Hypothalamus (tissue), 51 donors: ENCODE data around the gene TMEM17.
A peak's percentile ranks its signal among the peaks of the same experiment; 100 is the strongest.

ENCODE experiments used
- DNase-seq, 51 donors: peaks; one replicate each; lab custom pipeline; 2025; lab: John Stamatoyannopoulos, UW

TMEM17 gene

DNA sequence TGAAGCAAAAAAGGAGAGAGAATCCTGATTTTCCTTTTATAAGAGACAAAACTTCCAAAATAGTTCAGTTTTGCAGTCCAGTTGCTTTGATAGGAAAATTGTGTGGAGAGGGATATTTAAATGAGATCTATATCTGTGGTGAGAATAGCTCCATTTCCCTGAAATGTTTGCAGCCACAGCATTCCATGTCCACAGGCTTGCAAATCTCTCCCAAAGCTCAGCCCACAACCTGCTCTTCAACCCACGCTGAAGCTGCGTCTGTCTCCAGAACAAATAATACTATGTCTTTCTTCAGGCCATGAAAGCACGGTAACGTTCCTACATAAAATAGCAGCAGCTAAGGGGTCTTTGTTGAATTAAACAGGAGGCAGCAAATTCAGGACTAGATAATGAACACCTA is 31.8 kb downstream of the TMEM17 start:
- peak in 1 of 51 donors; percentile 34 for DNase-seq

GRCh38 chr2:62473246-62473827 is 32.7 kb downstream of the TMEM17 start:
- no peak for DNase-seq

DNA sequence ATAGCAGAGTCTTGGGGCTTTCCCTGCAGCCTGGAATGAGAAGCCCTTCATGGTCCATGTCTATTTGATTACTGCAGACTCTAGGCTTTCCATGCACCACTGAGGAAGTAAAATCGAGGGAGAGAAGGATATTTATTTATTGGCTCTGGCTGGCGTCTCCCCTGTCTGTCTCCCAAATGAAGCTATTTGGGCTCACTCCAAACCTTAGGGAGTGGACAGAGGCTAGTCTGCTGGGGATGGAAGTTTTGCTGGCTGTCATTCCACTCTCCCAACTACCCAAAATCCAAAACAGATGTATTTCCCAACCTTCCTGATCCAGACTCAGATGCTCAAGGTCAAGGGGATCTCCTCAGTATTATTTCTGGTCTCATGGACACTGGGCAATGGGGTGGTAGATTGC is 33.7 kb downstream of the TMEM17 start:
- no peak for DNase-seq

GRCh38 chr2:62471816-62472215 is 34.2 kb downstream of the TMEM17 start:
- peak in 10 of 51 donors; percentile 3 to 53 (median 15) for DNase-seq

GRCh38 chr2:62471404-62471803 is 34.6 kb downstream of the TMEM17 start:
- no peak for DNase-seq

- no peak for DNase-seq
Observed at GRCh38 chr2:62469548-62469947, 36.4 kb downstream of the TMEM17 start.

DNA sequence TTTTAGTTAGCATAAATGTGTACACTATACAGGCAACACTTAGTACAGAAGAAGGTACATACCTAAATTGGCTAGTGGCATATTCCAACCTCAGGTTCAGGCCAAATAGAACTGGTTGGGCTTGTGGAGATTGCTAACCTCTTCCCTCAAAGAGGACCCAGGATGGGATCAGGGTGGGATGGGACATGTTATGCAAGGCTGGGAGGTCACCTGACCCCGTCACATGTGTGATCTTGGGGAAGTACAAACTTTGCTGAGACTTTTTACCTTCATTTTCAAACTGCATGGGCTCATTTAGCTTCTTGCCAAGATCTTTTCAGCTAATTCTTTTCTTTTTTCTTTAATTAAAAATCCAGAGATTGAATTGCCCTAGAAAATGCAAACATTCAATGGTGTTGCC is 36.9 kb downstream of the TMEM17 start:
- no peak for DNase-seq

DNA sequence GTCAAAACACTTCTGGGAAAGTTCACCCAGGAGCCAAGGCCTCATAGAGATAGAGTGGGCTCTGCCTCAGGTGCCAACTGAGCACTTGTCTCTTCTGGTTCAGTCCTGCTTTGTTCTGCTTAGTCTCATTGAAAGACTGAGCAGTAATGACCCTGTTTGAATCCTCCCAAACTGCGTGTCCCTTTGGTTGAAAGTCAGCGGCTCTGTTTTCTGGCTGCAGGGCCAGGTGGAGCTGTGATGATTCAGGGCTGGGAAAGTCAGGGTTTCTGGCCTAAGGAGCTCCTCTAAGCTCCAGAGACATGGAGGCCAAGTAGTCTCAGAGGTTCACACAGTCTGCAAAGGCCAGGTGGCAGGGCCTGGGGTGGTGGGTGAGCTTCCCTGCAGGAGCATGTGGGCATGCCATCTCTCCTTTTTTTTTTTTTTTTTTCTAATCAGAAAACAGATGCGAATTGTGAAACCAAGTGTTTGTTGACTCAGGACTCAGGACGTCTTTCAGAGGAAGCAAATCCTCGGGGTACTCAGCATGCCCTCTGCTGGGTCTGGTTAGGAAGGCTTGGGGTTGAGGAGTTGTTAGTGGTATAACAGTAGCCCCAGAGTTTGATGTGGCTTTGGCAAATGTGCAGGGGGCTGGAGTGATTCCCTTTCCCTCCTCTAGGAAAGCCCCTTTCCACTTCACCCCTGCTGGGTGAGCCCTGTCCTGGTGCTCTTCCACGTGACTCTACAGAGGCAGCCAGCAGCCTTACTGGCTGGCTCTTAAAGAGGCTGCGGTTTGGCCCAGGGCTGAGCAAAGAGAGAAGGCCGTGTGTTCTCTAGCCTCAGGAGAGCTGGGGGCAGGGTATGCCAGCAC is 38.3 kb downstream of the TMEM17 start:
- no peak for DNase-seq

DNA sequence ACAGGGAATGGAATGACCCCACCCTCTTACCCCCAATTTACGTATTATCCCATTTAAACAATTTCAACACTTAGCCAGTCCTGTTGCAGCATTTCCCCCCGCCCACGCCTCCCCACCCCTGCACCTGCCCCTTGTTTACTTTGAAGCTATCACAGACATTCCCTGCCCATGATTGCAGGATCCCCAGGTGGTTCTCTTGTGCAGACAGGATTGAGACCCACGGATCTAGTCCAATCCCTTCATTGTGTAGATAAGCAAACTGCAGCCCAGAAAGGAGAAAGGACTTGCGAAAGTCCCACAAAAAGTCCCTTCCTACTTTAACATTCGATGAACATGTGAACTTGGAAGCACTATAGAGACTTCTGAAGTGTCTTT is 38.9 kb downstream of the TMEM17 start:
- DNase-seq: no peak

DNA sequence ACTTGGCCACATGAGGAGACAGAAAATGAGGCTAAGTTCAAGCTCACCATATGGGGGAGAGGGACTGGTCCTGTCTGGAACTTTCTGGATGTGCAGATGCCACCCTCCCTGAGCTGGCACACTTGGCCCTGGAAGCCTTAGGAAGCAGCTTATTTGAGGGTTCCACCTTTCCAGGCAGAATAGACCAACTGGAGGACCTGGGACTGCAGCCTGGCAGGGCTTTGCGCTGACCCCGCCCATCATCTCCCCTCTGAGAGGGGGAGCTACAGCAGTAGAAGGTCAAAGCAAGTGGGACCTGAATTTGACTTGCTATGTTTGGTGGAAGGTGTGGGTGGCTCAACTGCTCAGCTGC is 39.5 kb downstream of the TMEM17 start:
- no peak for DNase-seq

GRCh38 chr2:62465741-62466502 is 40.1 kb downstream of the TMEM17 start:
- no peak for DNase-seq

DNA sequence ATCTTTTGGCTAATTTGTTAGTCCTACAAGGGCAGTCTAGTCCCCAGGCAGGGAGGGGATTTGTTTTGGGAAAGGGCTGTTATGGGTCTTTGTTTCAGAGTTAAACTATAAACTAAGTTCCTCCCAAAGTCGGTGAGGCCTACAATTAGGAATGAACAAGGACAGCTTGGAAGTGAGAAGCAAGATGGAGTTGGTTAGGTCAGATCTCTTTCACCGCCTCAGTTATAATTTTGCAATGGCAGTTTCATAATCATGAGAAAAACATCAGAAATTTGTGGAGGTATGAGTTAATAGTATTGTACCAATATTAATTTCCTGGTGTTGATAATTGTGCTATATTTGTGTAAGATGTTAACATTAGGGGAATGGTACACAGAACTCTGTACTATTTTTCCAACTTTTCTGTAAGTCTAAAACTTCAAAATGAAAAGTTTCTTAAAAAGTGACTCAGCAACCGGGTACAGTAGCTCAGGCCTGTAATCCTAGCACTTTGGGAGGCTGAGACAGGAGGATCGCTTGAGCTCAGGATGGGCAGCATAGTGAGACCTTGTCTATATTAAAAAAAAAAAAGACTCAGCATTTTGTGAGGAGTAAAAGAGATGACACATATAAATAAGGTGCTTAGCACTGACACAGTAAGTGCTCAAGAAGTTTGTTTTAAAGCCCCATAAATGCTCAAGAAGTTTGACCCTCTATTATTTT is 40.8 kb downstream of the TMEM17 start:
- DNase-seq: no peak

GRCh38 chr2:62464221-62465007 is 41.6 kb downstream of the TMEM17 start:
- no peak for DNase-seq

DNA sequence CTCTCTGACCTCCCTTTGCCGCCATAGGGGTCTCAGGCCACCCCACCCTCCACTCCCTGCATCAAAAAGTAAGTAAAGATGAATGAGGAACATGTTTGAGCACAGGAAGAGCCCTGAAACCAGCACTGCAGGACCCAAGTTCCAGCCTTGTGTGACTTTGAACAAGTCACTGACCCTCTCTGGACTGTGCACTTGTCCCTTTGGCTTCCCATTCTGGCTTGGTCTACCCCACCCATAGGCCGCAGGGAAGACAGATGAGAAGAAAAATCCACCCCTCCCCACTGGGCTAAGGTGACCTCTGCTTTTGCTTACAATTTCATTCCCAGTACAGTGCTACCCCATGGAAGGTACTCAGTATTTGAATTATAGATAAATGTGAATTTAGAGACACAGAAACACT is 43.8 kb downstream of the TMEM17 start:
- no peak for DNase-seq

GRCh38 chr2:62461707-62462106 is 44.3 kb downstream of the TMEM17 start:
- DNase-seq: peak in 20 of 51 donors; percentile 2 to 58 (median 38)

DNA sequence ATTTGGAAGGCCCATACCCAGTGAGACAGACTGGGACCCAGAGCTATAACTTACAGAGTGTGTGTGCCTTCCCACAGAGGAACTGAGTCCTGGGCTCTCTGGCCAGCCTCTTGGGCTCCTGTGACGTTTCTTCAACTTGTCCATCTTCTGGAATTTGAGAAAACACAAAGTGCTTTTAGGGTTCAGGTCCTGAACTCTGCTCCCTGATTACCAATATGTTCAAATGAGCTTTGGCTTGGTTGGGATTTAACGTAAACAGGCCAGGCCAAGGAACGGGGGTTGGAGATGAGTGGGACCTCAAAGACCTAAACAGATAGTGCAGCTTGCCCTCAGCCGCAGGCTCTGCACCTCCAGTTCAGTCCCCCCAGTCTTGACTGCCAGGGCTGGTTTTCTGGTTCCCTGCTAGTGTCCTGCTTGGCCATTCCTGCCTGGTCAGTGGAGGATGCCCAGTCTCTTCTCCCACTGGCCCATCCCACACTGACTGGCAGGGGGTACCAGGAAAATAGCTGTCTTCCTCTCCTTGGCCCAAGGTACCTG is 44.9 kb downstream of the TMEM17 start:
- DNase-seq: no peak

DNA sequence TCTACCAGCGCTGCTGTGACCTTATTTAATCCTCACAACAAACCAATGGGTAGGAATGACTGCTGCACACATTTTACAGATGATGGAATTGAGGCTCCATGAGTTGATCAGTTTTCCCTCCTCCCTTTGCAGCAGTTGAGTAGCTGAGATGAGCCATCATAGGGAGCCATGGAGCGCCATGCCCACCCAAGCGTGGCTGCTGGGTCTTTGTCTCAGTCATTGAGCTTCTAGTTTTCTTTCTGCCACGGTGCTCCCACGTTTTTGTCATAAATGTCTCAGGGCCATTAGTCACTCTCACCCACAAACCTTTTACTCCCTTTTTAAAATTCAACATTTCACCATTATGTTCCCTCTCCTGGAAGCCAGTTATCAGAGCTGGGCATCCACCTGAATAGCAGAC is 45.8 kb downstream of the TMEM17 start:
- DNase-seq: no peak

DNA sequence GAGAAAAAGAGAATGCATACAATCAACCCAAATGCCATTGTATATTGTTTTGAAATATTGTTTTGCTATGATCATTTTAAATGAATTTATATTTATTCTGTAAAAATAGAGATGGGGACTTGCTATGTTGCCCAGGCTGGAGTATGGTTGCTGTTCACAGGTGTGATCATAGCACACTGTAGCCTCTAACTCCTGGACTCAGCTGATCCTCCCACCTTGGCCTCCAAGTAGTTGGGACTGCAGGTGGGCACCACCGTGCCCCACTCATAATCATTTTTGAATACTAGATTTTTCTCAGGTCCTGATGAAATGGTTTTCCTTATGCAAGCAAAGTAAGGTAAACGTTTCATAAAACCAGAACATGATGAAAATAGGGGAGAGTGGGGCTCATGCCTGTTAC is 46.3 kb downstream of the TMEM17 start:
- DNase-seq: no peak

DNA sequence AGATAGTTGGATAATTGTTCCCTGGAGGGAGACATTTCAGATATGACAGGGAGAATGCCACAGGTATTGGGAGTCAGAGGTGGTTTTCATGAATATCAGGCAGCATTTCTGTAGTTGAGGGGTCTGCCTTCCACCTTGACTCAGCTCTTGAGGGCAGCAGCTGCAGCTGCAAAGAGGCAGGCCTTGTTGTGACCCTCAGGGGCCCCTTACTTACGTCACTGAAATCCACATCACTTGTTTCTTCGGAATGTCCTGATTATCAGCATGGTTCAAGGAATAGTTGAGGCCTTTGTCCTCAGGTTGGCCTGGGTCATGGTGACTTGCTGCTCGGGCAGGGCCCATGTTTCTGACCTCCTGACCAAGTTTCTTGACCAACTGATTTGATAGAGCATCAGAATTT is 46.9 kb downstream of the TMEM17 start:
- no peak for DNase-seq

GRCh38 chr2:62458671-62459081 is 47.3 kb downstream of the TMEM17 start:
- no peak for DNase-seq
